GM19240 (cell line): ENCODE results near the gene RGSL1.

Source experiments
- DNase-seq: peaks from one replicate; pipeline ENCODE4 v3.0.0; 2011; ENCODE audit warnings: low spot score; ENCODE audit not compliant: insufficient read length

RGSL1 gene

GRCh38 chr1:182533896-182534295 lies 84.0 kb downstream of the RGSL1 start:
- no peak for DNase-seq

- no peak for DNase-seq
Observed at GRCh38 chr1:182549346-182549745, 99.4 kb downstream of the RGSL1 start.

- DNase-seq, result no peak
Observed at GRCh38 chr1:182549811-182550210, 99.9 kb downstream of the RGSL1 start.

GRCh38 chr1:182552527-182552926 lies 102.6 kb downstream of the RGSL1 start:
- DNase-seq, result no peak

- no peak for DNase-seq
Observed at GRCh38 chr1:182555493-182555892, 105.5 kb downstream of the RGSL1 start.

GRCh38 chr1:182556279-182556678 lies 106.3 kb downstream of the RGSL1 start:
- no peak for DNase-seq

GRCh38 chr1:182560392-182560984 lies 110.5 kb downstream of the RGSL1 start:
- DNase-seq, result no peak

- no peak for DNase-seq
Observed at GRCh38 chr1:182561456-182561855, 111.5 kb downstream of the RGSL1 start.

GRCh38 chr1:182563095-182563494 lies 113.1 kb downstream of the RGSL1 start:
- DNase-seq, result no peak

- no peak for DNase-seq
Observed at GRCh38 chr1:182564406-182565004, 114.6 kb downstream of the RGSL1 start.

- no peak for DNase-seq
Observed at GRCh38 chr1:182565537-182565936, 115.6 kb downstream of the RGSL1 start.

- no peak for DNase-seq
Observed at GRCh38 chr1:182567629-182568028, 117.7 kb downstream of the RGSL1 start.

- no peak for DNase-seq
Observed at GRCh38 chr1:182568647-182569284, 118.8 kb downstream of the RGSL1 start.

- no peak for DNase-seq
Observed at GRCh38 chr1:182569939-182570610, 120.1 kb downstream of the RGSL1 start.

- DNase-seq, result no peak
Observed at GRCh38 chr1:182570611-182570970, 120.6 kb downstream of the RGSL1 start.

- DNase-seq, result no peak
Observed at GRCh38 chr1:182574156-182574555, 124.2 kb downstream of the RGSL1 start.

- no peak for DNase-seq
Observed at GRCh38 chr1:182575540-182576149, 125.7 kb downstream of the RGSL1 start.

- no peak for DNase-seq
Observed at GRCh38 chr1:182580736-182581135, 130.8 kb downstream of the RGSL1 start.

- no peak for DNase-seq
Observed at GRCh38 chr1:182584746-182585145, 134.8 kb downstream of the RGSL1 start.

- DNase-seq, result no peak
Observed at GRCh38 chr1:182586380-182586779, 136.4 kb downstream of the RGSL1 start.

- DNase-seq, result no peak
Observed at GRCh38 chr1:182587093-182587492, 137.1 kb downstream of the RGSL1 start.
